GM04503 (cell line): ENCODE results near the gene ANXA6.
A peak's percentile ranks its signal among the peaks of the same experiment; 100 is the strongest.

Experiments
- DNase-seq: peaks from one replicate; pipeline ENCODE4 v3.0.0-alpha.2; 2012; ENCODE audit warnings: low read depth

Gene ANXA6

DNA sequence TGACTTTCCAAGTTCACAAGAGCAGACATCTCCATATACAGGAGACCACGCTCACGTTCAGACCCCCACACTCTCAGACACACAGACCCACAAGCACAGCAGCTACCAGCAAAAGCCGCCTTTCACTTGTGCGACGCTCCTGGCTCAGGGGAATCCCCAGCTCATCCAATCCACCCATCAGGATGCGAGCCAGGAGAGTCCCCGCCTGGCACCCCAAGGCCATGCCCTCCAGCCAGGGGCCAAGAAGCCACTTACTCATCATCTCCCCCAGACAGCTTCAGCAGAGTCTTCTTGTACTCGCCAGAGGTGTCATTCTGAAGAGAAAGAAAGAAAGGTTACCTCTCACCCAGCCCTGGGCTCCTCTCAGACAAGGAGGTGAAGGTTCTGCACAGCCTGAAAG, 29.7 kb downstream of the ANXA6 start:
- no peak for DNase-seq

DNA sequence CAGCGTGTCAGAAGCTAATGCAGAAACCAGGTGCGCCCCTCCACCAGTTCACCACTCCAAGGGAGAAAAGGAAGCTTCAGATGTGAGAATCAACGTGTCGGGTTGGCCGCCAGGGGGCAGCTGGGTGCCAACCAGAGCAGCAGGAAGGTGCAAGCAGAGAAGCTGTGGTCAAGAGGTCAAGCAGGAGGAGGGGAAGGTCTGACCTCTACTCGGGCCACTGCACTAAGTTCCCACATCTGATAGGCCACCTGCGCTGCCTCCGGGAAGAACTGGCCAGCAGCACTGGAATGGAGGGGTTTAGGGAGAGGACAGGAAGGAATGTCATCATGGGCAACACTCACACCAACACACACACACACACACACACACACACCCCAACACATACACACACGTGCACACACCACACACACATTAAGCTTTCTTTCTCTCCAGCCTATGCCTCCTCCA, 31.4 kb downstream of the ANXA6 start:
- DNase-seq, result no peak

DNA sequence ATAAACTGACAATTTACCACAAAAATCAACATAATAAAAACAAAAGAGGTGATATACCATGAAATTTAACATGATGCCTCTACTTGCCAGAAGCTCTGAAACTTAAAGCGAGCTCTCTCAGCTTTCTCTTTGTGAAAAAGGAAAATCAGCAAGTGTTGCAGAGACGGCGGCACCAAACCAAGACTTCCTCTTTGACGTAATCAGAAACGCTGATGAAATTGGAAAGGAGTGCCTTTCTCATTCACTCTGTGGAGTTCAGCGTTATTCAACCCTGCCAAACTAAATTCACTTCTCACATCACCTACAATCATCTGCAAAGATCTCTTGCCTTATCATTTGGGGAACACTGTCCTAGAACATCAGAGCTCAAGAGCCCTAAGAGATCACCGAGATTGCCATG, 32.2 kb downstream of the ANXA6 start:
- no peak for DNase-seq

DNA sequence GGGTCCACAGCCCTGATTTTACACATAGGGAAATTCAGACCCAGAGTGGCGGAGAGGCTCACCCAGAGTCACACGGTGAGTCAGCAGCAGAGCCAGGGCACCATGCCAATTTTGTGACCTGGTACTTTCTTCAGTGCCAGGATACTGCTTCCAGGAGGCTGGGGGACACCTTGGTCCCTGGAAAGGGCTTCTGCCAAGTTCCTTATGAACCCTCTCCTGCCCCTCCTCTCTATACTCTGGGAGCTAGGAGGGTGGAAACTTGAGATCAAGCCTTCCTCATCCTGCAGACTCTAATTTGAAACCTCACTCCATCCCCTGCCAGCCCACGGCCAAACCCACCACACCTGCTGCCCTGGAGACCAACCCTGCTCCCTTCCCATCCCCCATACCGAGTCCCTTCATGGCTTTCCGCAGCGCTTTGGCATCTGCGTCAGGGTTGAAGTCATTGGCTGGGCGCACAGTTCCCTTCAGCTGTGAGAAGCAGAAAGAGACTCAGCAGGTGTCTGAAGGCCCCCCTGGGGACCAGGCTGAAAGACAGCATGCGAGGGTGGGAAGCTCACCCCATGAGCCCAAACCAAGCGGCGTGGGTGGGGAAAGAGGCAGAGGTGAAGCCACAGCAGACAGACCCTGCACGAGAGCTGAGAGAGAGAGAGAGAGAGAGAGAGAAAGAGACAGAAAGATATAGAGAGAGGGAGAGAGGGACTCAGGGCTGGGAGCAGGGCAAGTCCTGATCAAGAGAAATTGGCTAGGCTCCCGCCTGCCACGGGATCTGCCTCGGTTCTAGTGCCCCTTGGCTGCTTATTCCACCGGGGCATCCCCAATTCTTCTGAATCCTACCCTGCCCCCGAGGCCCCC, 33.5 kb downstream of the ANXA6 start:
- DNase-seq, result no peak

DNA sequence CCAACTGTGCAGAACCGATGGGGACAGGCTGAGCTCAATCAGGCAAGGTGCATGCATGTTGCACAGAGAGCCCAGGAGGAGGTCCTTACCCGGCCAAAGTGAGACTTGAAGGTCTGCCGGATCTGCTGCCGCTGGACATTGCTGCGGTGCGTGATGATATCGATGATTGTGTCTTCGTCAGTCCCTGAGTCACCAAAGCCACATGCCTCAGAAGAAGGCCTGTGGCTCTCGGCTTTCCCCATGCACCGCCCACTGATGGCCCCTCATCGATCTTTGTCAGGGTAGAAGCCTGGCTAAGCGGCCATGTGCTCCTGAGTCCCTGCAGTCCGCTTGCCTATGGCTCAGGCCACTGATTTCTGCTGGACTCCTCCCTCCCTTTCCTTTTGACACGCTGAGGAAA, 34.8 kb downstream of the ANXA6 start:
- DNase-seq, result no peak

DNA sequence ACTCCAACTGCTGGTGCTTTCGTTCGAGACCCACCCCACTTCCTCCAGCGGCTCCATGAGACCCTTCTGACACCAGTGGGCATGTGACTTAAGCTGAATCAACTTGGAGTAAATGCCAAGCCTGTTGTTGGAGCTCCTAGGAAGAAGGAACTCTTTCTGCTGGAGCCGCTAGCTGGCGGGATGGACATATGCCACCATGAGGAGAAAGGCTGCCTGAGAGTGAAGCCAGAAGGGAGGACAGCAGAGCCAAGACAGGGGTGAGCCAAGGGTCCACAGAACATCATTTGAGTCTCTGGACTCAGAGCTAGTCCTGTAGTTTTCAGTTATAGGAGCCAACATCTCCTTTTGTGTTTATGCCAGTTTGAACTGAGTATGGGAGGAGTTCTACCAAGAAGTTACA, 35.9 kb downstream of the ANXA6 start:
- DNase-seq, result no peak

DNA sequence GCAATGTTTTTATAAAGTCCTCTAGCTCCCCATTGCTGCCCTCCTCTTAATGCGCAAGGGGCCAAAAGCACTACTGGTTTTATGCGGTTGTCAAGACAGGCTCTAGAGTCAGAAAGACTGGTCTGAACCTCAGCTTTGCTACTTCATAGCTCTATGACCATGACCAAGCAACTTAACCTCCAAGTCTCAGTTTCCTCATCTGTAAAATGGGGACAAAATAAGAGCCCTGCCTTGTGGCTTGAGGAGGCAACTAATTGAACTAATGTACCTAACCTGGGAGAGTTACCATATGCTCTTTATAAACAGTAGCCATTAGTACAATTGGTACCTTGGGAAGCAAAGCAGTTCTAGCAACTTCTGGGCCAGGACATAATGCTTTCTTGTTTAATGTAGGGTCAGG, 36.5 kb downstream of the ANXA6 start:
- DNase-seq, result no peak

DNA sequence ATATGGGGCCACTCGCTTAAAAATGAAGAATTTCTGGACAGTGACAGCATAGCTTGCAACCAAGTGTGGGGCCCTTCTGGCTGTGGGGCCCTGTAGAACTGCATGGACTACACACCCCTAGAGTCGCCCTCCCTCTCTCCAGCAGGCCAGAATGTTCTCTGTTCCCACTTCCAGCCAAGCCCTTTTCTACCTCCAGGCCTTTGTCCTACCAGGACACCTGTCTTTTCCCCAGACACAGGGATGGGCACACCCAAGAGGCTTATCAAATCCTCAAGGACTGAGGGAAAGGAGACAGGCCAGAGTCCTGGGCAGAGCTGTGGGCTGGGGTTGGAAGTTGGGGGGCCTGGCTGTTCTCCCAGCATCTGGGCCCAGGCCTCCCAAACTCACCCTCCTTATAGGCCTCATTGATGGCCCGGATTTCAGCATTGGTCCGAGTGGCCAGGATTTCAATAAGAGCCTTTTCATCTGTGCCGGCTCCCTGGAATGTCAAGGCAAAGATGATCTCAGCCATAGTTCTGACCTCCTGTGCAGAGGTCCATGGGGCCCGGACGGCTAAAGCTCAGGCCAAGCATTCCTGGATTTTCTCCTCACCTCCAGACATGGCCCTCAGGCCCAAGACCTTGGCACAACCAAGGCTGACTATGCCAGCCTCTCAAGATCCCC, 38.5 kb downstream of the ANXA6 start:
- DNase-seq, result no peak

DNA sequence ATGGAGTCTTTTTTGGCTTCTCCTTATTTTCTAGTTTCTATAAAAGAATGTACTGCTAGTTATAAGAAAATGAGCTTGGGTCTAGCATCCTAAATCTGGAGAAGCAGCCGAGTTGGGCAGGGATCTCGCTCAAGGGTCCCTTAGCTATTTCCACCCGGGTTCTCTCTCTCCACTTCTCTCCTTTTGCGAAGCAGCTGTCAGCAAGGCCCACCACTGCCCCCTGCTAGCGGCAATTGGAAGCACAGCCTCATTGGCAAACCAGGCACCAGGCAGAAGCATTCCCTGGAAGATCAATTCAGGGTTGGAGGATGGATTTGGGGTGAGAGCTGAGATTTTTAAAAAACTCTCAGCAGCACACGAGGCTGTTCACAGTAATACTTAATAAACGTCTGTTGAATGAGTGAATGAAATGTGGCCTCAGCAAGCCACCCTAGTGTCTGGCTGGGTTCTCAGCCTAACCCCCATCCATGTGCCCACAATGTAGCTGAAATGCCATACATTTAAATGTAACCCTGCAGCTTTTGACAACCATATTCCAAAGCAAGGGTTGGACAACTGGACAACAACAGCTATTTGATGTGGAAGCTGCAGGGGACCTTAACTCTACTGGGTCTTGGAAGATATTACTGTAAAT, 42.2 kb downstream of the ANXA6 start:
- DNase-seq, result no peak

DNA sequence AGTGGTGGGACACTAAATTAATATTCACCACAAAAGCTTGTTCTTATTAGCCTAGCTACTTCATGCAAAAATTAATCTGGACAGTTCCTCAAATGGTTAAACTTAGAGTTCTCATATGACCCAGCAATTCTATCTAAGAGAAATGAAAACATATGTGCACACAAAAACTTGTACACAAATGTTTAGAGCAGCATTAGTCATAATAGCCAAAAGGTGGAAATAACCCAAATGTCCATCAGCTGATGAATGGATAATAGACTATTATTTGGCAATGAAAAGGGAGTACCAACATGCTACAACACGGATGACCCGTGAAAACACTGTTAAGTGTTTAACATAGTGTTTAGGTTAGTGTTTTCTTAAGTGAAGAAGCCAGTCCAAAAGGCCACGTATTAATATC, 43.9 kb downstream of the ANXA6 start:
- no peak for DNase-seq

DNA sequence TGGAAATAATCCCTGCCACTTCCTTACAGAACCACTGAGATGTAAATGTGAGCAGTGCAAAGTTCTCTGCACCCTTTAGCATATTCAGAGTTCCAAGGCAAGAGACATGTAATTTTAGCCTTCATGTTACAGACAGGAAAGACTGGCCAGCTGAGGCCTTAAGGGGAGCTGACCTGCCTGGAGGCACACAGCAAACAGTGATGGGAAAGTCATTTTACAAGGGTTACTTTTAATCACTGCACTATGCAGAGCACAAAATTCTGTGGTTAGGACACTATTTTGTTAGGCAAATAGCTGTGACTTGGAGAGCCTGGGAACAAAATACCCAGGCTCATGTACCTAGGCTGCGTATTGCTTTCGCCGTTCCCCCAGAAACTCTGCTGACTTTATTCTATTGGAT, 46.6 kb downstream of the ANXA6 start:
- no peak for DNase-seq

DNA sequence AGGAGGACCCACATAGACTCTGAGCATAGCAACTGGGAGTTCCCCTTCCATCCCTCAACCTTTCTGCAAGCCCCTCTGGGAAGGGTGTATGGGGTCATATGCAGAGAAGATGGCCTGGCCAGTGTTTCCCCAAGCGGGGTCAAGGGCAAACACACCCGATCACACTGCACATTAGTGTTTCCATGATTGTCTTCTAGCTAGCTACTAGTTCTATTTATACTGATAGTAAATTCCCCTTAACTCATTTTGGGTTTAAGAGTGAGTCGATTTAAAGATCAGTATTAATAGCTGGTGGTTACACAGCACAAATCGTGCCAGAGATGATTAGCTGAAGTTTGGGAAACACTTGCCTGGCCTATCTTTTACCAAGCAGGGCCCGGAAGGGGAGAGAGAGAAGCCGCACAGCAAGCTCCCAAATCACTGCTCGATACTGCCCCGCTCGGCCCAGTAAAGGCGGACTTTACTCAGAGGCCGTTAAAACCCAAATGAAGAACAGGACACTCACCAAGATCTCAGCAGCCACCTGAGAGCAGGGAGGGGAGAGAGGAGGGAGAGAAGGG, 47.4 kb downstream of the ANXA6 start:
- no peak for DNase-seq

DNA sequence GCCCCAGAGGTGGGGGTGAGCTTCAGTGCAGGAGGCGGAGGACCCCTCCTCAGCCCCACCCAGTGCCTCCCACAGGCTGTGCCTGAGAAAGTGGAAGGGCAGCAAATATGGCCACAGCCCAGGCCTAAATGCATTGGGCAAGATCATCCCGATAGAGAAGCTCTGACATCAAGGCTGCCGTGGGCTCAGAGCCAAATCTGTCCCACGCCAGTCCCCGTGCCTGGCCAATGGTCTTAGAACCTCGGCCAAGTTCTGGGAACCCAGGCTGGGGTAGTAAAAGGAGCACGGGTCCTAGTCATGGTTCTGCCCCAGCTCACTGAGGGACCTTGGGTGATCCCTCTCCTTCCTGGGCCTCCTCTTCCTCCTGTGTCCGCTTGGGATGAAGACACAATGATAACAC, 49.0 kb downstream of the ANXA6 start:
- no peak for DNase-seq

DNA sequence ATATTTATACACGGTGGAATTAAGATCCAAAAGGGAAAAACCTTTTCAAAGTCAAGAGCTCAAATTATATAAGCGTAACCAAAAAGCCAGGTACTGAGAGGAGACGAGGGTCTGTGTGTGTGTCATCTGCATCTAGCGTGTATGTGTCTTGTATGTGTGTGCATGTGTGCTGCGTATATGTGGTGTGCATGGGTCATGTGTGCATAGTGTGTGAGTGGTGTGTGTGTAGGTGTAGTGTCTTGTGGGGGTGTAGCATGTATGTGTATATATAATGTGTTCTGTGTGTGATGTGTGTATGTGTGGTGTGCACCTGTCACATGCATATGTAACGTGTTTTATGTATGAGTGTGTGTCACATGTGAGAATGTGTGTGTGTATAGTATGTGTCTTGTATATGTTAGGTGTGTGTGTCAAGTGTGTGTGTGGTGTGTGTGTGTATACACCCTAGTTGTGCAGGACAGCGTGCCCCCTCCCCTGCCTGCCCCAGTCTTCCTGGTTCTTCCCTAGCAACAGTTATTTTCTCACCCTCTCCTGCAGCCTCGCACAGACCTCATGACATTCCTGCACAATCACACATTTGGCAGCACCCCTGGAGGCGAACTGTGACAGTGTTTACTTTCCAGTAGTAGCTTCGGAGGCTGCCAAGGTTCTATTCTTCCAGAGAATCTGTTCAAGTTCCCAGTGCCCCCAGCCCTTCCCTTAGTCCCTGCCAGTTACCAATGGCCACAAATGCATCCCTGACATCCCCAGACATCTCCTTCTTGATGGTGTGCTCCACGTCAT, 49.6 kb downstream of the ANXA6 start:
- DNase-seq, result no peak

DNA sequence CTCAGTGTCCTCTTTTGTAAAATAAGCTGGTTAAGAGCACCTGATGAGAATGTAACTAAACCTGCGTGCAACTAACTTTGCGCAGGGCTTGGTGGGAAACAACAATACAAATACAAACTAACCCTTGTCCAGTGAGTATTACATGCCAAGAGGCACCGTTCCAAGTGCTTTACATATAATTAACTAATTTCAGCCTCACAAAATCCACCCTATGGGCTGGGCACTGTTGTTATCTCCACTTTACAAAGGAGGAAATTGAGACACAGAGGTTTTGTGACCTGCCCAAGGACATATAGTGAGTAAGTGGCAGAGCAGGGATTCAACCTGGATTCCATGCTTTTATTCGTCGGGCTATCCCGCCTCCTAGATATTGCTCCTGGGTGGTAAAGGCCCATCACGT, 50.5 kb downstream of the ANXA6 start:
- DNase-seq, result no peak

DNA sequence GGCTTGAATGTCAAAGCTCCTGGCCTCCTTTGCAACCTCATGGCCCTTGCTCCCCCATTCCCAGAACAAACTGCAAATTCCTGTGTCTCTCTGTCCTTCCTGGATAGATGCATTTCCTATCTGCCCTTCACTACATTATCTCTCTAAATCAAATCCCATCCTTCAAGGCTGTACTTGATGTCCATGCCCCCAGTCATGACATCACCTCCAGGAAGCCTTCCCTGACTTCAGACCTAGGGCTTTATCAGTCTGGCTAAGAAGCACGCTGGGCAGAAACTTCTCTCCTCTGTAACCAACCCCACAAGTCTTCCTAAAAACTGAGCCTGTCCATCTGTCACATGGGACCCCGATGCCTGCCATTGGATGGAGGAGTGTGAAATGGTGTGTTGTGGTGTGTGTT, 51.1 kb downstream of the ANXA6 start:
- DNase-seq, result no peak

DNA sequence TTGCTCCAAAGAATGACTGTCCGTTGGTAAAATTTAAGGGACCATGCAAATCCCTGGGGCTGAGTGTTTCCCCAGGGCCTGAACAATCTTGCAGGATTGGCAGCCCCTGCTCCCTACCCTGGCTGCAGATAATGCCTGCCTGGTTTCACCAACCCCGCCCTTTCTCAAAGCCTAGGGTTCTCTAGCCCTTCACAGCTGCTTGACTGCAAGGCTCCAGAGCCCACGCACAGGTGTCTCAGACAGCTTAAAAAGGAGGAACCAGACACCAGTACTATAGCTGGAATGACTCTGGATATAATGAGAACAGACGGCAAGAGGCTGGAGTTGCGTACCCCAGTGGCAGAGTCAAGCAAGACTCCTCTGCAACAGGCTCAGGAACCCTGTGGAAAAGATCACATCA, 51.5 kb downstream of the ANXA6 start:
- DNase-seq, result no peak

DNA sequence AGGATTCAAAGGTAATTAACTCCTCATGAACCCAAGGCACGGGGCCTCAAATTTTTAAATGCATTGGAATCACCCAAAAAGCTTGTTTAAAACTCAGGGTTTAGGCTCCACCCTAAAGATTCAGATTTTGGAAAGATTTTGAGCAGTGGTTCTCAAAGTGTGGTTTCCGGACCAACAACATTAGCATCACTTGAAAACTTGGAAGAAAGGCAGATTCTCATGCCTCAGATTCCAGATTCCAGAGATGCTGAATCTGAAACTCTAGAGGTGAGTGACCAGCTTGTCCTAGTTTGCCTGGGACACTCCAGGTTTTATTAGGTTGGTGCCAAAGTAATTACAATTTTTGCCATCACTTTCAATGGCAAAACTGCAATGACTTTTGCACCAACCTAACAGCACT, 52.0 kb downstream of the ANXA6 start:
- DNase-seq, result no peak

DNA sequence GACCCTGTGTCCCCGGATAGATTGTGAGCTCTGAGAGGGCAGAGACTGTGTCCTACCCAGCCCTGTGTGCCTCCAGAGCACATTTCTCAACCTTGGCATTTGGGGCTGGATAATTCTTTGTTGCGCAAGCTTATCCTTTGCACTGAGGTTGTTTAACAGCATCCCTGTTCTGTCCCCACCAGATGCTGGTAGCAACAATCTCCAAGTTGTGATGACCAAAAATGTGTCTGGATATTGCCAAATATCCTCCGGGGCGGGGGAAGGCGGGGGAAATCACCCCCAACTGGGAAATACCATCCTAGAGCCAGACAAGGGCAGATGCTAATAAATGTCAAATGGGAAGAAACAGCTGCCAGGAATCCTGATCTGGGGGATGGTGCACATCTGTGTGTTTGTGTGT, 52.8 kb downstream of the ANXA6 start:
- DNase-seq, result peak; percentile 86

DNA sequence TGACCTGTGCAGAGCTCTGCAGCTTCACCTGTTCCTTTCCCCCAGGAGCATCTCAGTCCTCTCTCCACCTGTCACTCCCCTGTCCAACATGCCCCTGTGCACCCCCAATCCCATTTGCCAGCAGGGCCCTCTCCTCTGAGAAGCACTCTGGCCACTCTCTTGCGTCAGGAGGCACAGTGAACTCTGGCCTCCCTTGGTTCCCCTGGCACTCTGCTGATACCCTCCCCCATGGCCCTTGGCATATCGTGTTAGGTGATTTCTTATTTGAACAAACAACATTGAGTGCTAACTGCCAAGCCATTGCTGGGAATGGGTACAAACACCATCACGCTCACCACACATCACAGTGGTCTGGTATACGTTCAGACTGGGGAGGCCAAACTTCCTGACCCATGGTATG, 55.8 kb downstream of the ANXA6 start:
- DNase-seq, result no peak

DNA sequence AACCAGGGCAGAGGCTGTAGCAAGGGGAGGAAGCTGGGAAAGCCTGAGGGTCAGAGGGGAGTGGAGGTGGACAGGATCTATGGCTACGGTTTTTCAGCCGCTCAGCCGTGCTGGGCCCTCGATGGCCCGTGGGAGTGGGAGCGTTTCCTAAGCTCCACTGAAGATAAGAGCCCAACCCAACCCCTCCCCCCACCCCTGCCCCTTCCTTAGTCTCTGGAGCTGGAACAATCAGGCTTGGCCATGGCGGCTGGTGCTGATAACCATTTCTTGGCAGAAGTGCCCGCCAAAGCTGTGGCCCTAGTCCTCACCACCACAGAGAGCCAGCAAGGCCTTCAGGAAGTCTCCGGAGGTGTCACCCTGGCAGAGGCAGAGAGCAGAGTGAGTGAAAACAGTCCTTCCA, 56.4 kb downstream of the ANXA6 start:
- DNase-seq, result no peak

DNA sequence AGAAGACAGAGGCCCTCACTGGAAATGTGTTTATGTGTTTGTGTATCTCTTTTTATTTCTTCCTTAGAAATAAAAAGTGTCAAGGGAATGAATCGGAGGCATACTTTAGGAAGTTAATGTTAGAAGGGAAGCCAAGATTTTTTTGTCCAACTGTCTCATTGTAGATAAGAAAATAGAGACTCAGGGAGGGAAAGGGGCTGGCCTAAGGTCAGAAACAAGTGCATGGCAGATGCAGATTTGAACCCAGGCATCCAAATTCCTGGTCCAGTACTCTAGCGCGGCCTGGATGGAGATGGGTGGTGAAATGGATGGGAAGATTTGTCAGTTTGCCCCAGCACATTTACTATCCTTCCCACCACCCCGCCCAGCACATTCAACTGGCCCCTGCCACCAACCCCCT, 56.9 kb downstream of the ANXA6 start:
- DNase-seq, result no peak
